Sigmoid colon (tissue), 4 donors: ENCODE results near the gene LRRC7.

Experiments
- CTCF ChIP-seq, 4 experiments: fragments of 450-650 bp in 3 of 4; fragments of 200-600 bp in 1 of 4; IDR thresholded peaks; one replicate each; pipeline ENCODE4 v1.5.1; 2016 to 2019; ENCODE audit warnings: antibody characterized with exemption in 4 of 4, mild to moderate bottlenecking in 3 of 4, moderate library complexity in 2 of 4
- EP300 ChIP-seq, 4 donors: sonication (generic); formaldehyde crosslinking; IDR thresholded peaks; one replicate each; pipeline ENCODE4 v1.6.1; 2017; ENCODE audit warnings: antibody characterized with exemption in 4 of 4
- POLR2A ChIP-seq, 2 donors: fragments of 450-650 bp; IDR thresholded peaks; one replicate each; pipeline ENCODE4 v1.6.1; 2016; ENCODE audit warnings: antibody characterized with exemption in 2 of 2, mild to moderate bottlenecking in 2 of 2, moderate library complexity in 2 of 2

GRCh38 chr1:70109241-70109640 lies 541.5 kb downstream of the LRRC7 start:
- TF ChIP-seq CTCF (IDR thresholded peaks at IDR 0.05) = no peak
- no peak for TF ChIP-seq POLR2A (IDR thresholded peaks at IDR 0.05)
- TF ChIP-seq EP300 (IDR thresholded peaks at IDR 0.05) = no peak
